ENCODE data around the gene STRN3.

Gene STRN3

GRCh38 chr14:30991408-30991807 is 34.8 kb downstream of the STRN3 start:
- Histone ChIP-seq H4K20me1 (ENCODE audit: insufficient read depth) (no peaks in the 10 kb centered on the region), H3K4me1 (ENCODE audit: low read depth, poor library complexity, severe bottlenecking) (peaks cover 15% of the 10 kb centered on the region), H3K36me3 (ENCODE audit: insufficient read depth) (no peaks in the 10 kb centered on the region), H3K4me3 (IDR thresholded peaks at IDR 0.05; ENCODE audit: insufficient read depth, low read depth, low read length) (no peak overlapping the region), H3K79me2 (ENCODE audit: insufficient read depth, low read depth) (peaks cover 34% of the 10 kb centered on the region), H3K4me2 (no peak overlapping the region), H3K9ac (no peak overlapping the region), H2AFZ (ENCODE audit: low read depth) (no peak overlapping the region), H3K27me3 (ENCODE audit: insufficient read depth, low read depth) (no peaks in the 10 kb centered on the region), H3K27ac (no peak overlapping the region)
- TF ChIP-seq, protein P1, sequence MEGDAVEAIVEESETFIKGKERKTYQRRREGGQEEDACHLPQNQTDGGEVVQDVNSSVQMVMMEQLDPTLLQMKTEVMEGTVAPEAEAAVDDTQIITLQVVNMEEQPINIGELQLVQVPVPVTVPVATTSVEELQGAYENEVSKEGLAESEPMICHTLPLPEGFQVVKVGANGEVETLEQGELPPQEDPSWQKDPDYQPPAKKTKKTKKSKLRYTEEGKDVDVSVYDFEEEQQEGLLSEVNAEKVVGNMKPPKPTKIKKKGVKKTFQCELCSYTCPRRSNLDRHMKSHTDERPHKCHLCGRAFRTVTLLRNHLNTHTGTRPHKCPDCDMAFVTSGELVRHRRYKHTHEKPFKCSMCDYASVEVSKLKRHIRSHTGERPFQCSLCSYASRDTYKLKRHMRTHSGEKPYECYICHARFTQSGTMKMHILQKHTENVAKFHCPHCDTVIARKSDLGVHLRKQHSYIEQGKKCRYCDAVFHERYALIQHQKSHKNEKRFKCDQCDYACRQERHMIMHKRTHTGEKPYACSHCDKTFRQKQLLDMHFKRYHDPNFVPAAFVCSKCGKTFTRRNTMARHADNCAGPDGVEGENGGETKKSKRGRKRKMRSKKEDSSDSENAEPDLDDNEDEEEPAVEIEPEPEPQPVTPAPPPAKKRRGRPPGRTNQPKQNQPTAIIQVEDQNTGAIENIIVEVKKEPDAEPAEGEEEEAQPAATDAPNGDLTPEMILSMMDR (conservative IDR thresholded peaks at IDR 0.05; ENCODE audit: low read depth, low read length): no peak

DNA sequence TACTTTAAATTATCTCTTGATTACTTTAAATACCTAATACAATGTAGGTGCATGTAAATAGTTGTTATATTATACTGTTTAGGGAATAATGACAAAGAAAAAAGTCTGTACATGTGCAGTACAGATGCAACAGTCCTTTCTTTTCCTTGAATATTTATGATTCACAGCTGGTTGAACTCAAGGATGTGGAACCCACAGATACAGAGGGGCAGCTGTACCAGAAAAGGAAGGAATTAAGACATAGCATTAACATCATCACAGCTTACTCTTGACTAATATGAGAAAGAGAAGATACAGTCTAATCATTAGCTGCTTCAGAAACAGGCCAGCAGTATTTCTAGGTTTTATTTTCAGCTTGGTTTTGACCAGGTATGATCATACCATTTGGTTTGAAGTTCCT is 35.4 kb downstream of the STRN3 start:
- no peak overlapping the region for H3K9ac ChIP-seq
- no peaks in the 10 kb centered on the region for H4K20me1 ChIP-seq (ENCODE audit: insufficient read depth)
- H3K4me2 ChIP-seq: no peak overlapping the region
- no peaks in the 10 kb centered on the region for H3K27me3 ChIP-seq (ENCODE audit: insufficient read depth, low read depth)
- H3K4me3 ChIP-seq (IDR thresholded peaks at IDR 0.05; ENCODE audit: insufficient read depth, low read depth, low read length): no peak overlapping the region
- H3K79me2 ChIP-seq (ENCODE audit: insufficient read depth, low read depth): peaks cover 41% of the 10 kb centered on the region
- TF ChIP-seq, protein P1 (conservative IDR thresholded peaks at IDR 0.05; ENCODE audit: low read depth, low read length): no peak
- no peaks in the 10 kb centered on the region for H3K36me3 ChIP-seq (ENCODE audit: insufficient read depth)
- peaks cover 14% of the 10 kb centered on the region for H3K4me1 ChIP-seq (ENCODE audit: low read depth, poor library complexity, severe bottlenecking)
- H2AFZ ChIP-seq (ENCODE audit: low read depth): no peak overlapping the region
- H3K27ac ChIP-seq: no peak overlapping the region

GRCh38 chr14:30988509-30988908 is 37.7 kb downstream of the STRN3 start:
- H3K79me2 ChIP-seq (ENCODE audit: insufficient read depth, low read depth): peaks cover 24% of the 10 kb centered on the region; the same call in 1 of the 2 replicates
- no peaks in the 10 kb centered on the region for H3K27me3 ChIP-seq (ENCODE audit: insufficient read depth, low read depth)
- H3K27ac ChIP-seq: no peak overlapping the region
- H3K4me3 ChIP-seq (IDR thresholded peaks at IDR 0.05; ENCODE audit: insufficient read depth, low read depth, low read length): no peak overlapping the region
- no peak overlapping the region for H3K4me2 ChIP-seq
- H3K4me1 ChIP-seq (ENCODE audit: low read depth, poor library complexity, severe bottlenecking): no peaks in the 10 kb centered on the region
- H4K20me1 ChIP-seq (ENCODE audit: insufficient read depth): no peaks in the 10 kb centered on the region
- H3K9ac ChIP-seq: no peak overlapping the region
- TF ChIP-seq, protein P1 (conservative IDR thresholded peaks at IDR 0.05; ENCODE audit: low read depth, low read length): no peak
- no peaks in the 10 kb centered on the region for H3K36me3 ChIP-seq (ENCODE audit: insufficient read depth)
- H2AFZ ChIP-seq (ENCODE audit: low read depth): no peak overlapping the region

- Histone ChIP-seq H3K4me2 (no peak overlapping the region), H4K20me1 (ENCODE audit: insufficient read depth) (no peaks in the 10 kb centered on the region), H3K79me2 (ENCODE audit: insufficient read depth, low read depth) (peaks cover 20% of the 10 kb centered on the region; the same call in 1 of the 2 replicates), H3K4me1 (ENCODE audit: low read depth, poor library complexity, severe bottlenecking) (no peaks in the 10 kb centered on the region), H3K27ac (no peak overlapping the region), H3K36me3 (ENCODE audit: insufficient read depth) (no peaks in the 10 kb centered on the region), H3K27me3 (ENCODE audit: insufficient read depth, low read depth) (no peaks in the 10 kb centered on the region), H3K4me3 (IDR thresholded peaks at IDR 0.05; ENCODE audit: insufficient read depth, low read depth, low read length) (no peak overlapping the region), H3K9ac (no peak overlapping the region), H2AFZ (ENCODE audit: low read depth) (no peak overlapping the region)
- TF ChIP-seq, protein P1 (conservative IDR thresholded peaks at IDR 0.05; ENCODE audit: low read depth, low read length): no peak
These were observed 40.4 kb downstream of the STRN3 start for GRCh38 chr14:30985796-30986195.
